GM23338 (cell line): ENCODE results near the gene KCTD12. TPM values are rescaled to one million over a fixed set of nuclear protein-coding genes. Genes with fewer than 3 reads are reported as not detected.

ENCODE experiments used
- ATAC-seq: fragments of 200-7000 bp; cut with Tn5 transposase; 3 replicates; pipeline ENCODE4 v1.9.1; 2020
- DNase-seq: peaks from one replicate; pipeline ENCODE4 v3.0.0-alpha.2; 2015; ENCODE audit warnings: low spot score
- H2AFZ ChIP-seq: fragments of 200-600 bp; sonication (generic); 2 replicates; pipeline ENCODE4 v1.8.0; 2016; ENCODE audit warnings: antibody characterized with exemption, mild to moderate bottlenecking, moderate library complexity
- H3F3A ChIP-seq: fragments of 200-600 bp; sonication (generic); replicated peaks from 2 replicates; pipeline ENCODE4 v1.8.0; 2017; ENCODE audit warnings: antibody characterized with exemption, mixed run types, low read depth
- H3K27ac ChIP-seq: fragments of 200-600 bp; sonication (generic); 2 replicates; pipeline ENCODE4 v1.6.1; 2016; ENCODE audit warnings: low read depth
- H3K27me3 ChIP-seq: fragments of 200-600 bp; sonication (generic); 2 replicates; pipeline ENCODE4 v1.8.0; 2016; ENCODE audit warnings: mild to moderate bottlenecking, mixed run types, moderate library complexity; ENCODE audit not compliant: insufficient read depth
- H3K36me3 ChIP-seq: fragments of 200-600 bp; sonication (generic); 2 replicates; pipeline ENCODE4 v1.8.0; 2016; ENCODE audit warnings: mild to moderate bottlenecking; ENCODE audit not compliant: insufficient read depth
- H3K4me1 ChIP-seq: fragments of 200-600 bp; sonication (generic); 2 replicates; pipeline ENCODE4 v1.8.0; 2016; ENCODE audit warnings: mild to moderate bottlenecking, moderate library complexity; ENCODE audit not compliant: insufficient read depth
- H3K4me2 ChIP-seq: fragments of 200-600 bp; sonication (generic); 2 replicates; pipeline ENCODE4 v1.7.1; 2017; ENCODE audit warnings: mixed run types
- H3K4me3 ChIP-seq: fragments of 200-600 bp; sonication (generic); 2 replicates; pipeline ENCODE4 v1.6.1; 2016; ENCODE audit warnings: mixed run types
- H3K79me2 ChIP-seq: fragments of 200-600 bp; sonication (generic); replicated peaks from 2 replicates; pipeline ENCODE4 v1.8.0; 2017; ENCODE audit warnings: mild to moderate bottlenecking; ENCODE audit not compliant: insufficient read depth
- H3K9me2 ChIP-seq: fragments of 200-600 bp; sonication (generic); 2 replicates; pipeline ENCODE4 v1.8.0; 2017; ENCODE audit not compliant: insufficient read depth
- H4K20me1 ChIP-seq: fragments of 200-600 bp; sonication (generic); replicated peaks from 2 replicates; pipeline ENCODE4 v1.8.0; 2017; ENCODE audit warnings: mild to moderate bottlenecking; ENCODE audit not compliant: insufficient read depth
- H3K27ac Mint-ChIP-seq: 2 replicates; pipeline ENCODE4 v1.8.0; 2020; ENCODE audit warnings: inconsistent platforms, mild to moderate bottlenecking, moderate library complexity, mixed read lengths
- H3K27me3 Mint-ChIP-seq: 3 replicates; pipeline ENCODE4 v1.8.0; 2022; ENCODE audit warnings: low read depth, mild to moderate bottlenecking, moderate library complexity, mixed read lengths, inconsistent platforms; ENCODE audit not compliant: insufficient read depth, poor library complexity
- H3K36me3 Mint-ChIP-seq: 3 replicates; pipeline ENCODE4 v1.8.0; 2021; ENCODE audit warnings: low read depth, mild to moderate bottlenecking, inconsistent platforms, moderate library complexity, mixed read lengths
- H3K4me1 Mint-ChIP-seq: 3 replicates; pipeline ENCODE4 v1.8.0; 2020; ENCODE audit warnings: mild to moderate bottlenecking, inconsistent platforms, mixed read lengths
- H3K4me3 Mint-ChIP-seq: 3 replicates; pipeline ENCODE4 v1.8.0; 2021; ENCODE audit warnings: moderate library complexity, mild to moderate bottlenecking, inconsistent platforms, mixed read lengths
- H3K9me3 Mint-ChIP-seq: 3 replicates; pipeline ENCODE4 v1.8.0; 2020; ENCODE audit warnings: moderate library complexity, mild to moderate bottlenecking, inconsistent platforms, mixed read lengths
- CREB1 ChIP-seq: fragments of 250-450 bp; sonication (Bioruptor Pico); IDR thresholded peaks from 2 replicates; pipeline ENCODE4 v1.5.0; 2020; ENCODE audit warnings: low read depth, mild to moderate bottlenecking, moderate library complexity
- CTCF ChIP-seq, 2 experiments: fragments of 200-600 bp in 1 of 2; sonication (generic) in 1 of 2; conservative IDR thresholded peaks; 2 replicates each; pipeline versions ENCODE4 v1.5.1 to v1.6.1; 2016 to 2017; ENCODE audit warnings: antibody characterized with exemption in 2 of 2, low read depth in 2 of 2, mild to moderate bottlenecking in 2 of 2, moderate library complexity in 1 of 2
- ETS1 ChIP-seq: IDR thresholded peaks from 2 replicates; pipeline ENCODE4 v1.6.1; 2016; ENCODE audit warnings: antibody characterized with exemption
- EZH2 ChIP-seq: fragments of 200-600 bp; sonication (generic); IDR thresholded peaks from one replicate; pipeline ENCODE4 v1.8.0; 2017; ENCODE audit warnings: antibody characterized with exemption, mild to moderate bottlenecking, low read depth; ENCODE audit not compliant: unreplicated experiment
- EZH2phosphoT487 ChIP-seq: fragments of 200-600 bp; sonication (generic); IDR thresholded peaks from one replicate; pipeline ENCODE4 v1.8.1; 2018; ENCODE audit warnings: antibody characterized with exemption; ENCODE audit not compliant: unreplicated experiment
- NANOG ChIP-seq: IDR thresholded peaks from 2 replicates; pipeline ENCODE4 v1.6.1; 2016; ENCODE audit warnings: antibody characterized with exemption, borderline replicate concordance
- REST ChIP-seq: IDR thresholded peaks from one replicate; pipeline ENCODE4 v1.6.1; 2018; ENCODE audit warnings: antibody characterized with exemption; ENCODE audit not compliant: unreplicated experiment
- STAT1 ChIP-seq: IDR thresholded peaks from one replicate; pipeline ENCODE4 v1.6.1; 2016; ENCODE audit warnings: antibody characterized with exemption; ENCODE audit not compliant: unreplicated experiment
- ZNF114 ChIP-seq: fragments of 250-450 bp; sonication (Bioruptor Pico); IDR thresholded peaks from 2 replicates; pipeline ENCODE4 v1.5.0; 2020; ENCODE audit warnings: mild to moderate bottlenecking, moderate library complexity
- ZNF331 ChIP-seq: fragments of 250-450 bp; sonication (Bioruptor Pico); IDR thresholded peaks from 2 replicates; pipeline ENCODE4 v1.5.0; 2020; ENCODE audit warnings: low read depth, mild to moderate bottlenecking, moderate library complexity
- polyA plus RNA-seq: library from polyadenylated mRNA; unstranded; fragments of >200 nt; fragmentation: Nextera tagmentation; extraction: Ambion mirVana; gene quantifications from 2 replicates; pipeline ENCODE4 v1.2.1, GENCODE V29; 2016
- total RNA-seq: library from RNA; depleted of rRNA; stranded (reverse); fragments of >200 nt; shearing (Covaris generic); gene quantifications from 2 replicates; pipeline ENCODE4 v1.2.3, GENCODE V29; 2014

The KCTD12 gene
- total and polyA plus RNA-seq, 2 experiments from 2014 or later, result 3.3 to 12.0 TPM

- TF ChIP-seq REST (no peak), CTCF (conservative IDR thresholded peaks at IDR 0.05; ENCODE audit: low read depth in 2 of 2) (no peak), ZNF114 (CRISPR knock-in tag) (no peak), EZH2phosphoT487 (no peak), EZH2 (no peak), CREB1 (CRISPR knock-in tag) (no peak), STAT1 (no peak), ETS1 (no peak)
Measured at GRCh38 chr13:76845367-76845766, 40.8 kb downstream of the KCTD12 start (continued).

- no peaks in the 10 kb centered on the region for H3K4me1 ChIP-seq
- H3K36me3 Mint-ChIP-seq, result no peaks in the 10 kb centered on the region
- no peak overlapping the region for H3K4me3 Mint-ChIP-seq
- H3K36me3 ChIP-seq, result no peaks in the 10 kb centered on the region
- no peaks in the 10 kb centered on the region for H3K79me2 ChIP-seq
- H3K27ac ChIP-seq, result no peak overlapping the region
- no peaks in the 10 kb centered on the region for H4K20me1 ChIP-seq
- DNase-seq (no peak), ATAC-seq (no peak)
- no peaks in the 10 kb centered on the region for H3K9me2 ChIP-seq
- H3K4me2 ChIP-seq, result no peak overlapping the region
- no peak overlapping the region for H3K27ac Mint-ChIP-seq
- no peak for TF ChIP-seq CREB1 (CRISPR knock-in tag)
- TF ChIP-seq REST, result no peak
- no peak for TF ChIP-seq CTCF (conservative IDR thresholded peaks at IDR 0.05; ENCODE audit: low read depth in 2 of 2)
- TF ChIP-seq ETS1, result no peak
- TF ChIP-seq NANOG, result no peak
- TF ChIP-seq EZH2phosphoT487, result no peak
- no peak for TF ChIP-seq ZNF331 (CRISPR knock-in tag)
- TF ChIP-seq STAT1, result no peak
- peaks cover 1% of the 10 kb centered on the region for H3K27me3 Mint-ChIP-seq
- H3K4me1 Mint-ChIP-seq, result no peaks in the 10 kb centered on the region
- H2AFZ ChIP-seq, result no peak overlapping the region
- no peaks in the 10 kb centered on the region for H3F3A ChIP-seq
- H3K9me3 Mint-ChIP-seq, result no peaks in the 10 kb centered on the region; the same call in 2 of the 3 replicates
- H3K4me3 ChIP-seq, result no peak overlapping the region
- no peaks in the 10 kb centered on the region for H3K27me3 ChIP-seq
Measured at GRCh38 chr13:76837801-76838200, 48.4 kb downstream of the KCTD12 start.
